Thyroid gland (tissue), 4 donors: ENCODE measurements around the gene C7orf57. TPM values are rescaled to one million over a fixed set of nuclear protein-coding genes. Genes with fewer than 3 reads are reported as not detected.

Source experiments
- DNase-seq, 2 donors: peaks; one replicate each; pipeline ENCODE4 v3.0.0-alpha.2; 2019
- H3K27ac ChIP-seq, 3 donors: fragments of 200-600 bp; sonication (generic); 1 replicate in 2 of 3; 2 replicates in 1 of 3; pipeline ENCODE4 v1.5.1; 2016 to 2019; ENCODE audit warnings: mild to moderate bottlenecking in 1 of 3, moderate library complexity in 1 of 3
- H3K27me3 ChIP-seq: fragments of 200-600 bp; sonication (generic); one replicate; pipeline ENCODE4 v1.5.1; 2019
- H3K36me3 ChIP-seq, 2 donors: fragments of 200-600 bp; sonication (generic); one replicate each; pipeline ENCODE4 v1.5.1; 2016 to 2019
- H3K4me1 ChIP-seq, 2 donors: fragments of 200-600 bp; sonication (generic); one replicate each; pipeline ENCODE4 v1.5.1; 2017 to 2019
- H3K4me3 ChIP-seq, 3 donors: fragments of 200-600 bp; sonication (generic); replicated peaks in 1 of 3; 1 replicate in 2 of 3; 2 replicates in 1 of 3; pipeline ENCODE4 v1.5.1; 2016; ENCODE audit warnings: mild to moderate bottlenecking in 1 of 3
- H3K9me3 ChIP-seq: fragments of 200-600 bp; sonication (generic); one replicate; pipeline ENCODE4 v1.5.1; 2017
- CTCF ChIP-seq, 6 experiments: fragments of 200-600 bp in 3 of 6; fragments of 450-650 bp in 3 of 6; sonication (generic) in 3 of 6; IDR thresholded peaks; one replicate each; pipeline ENCODE4 v1.5.1; 2016 to 2019; ENCODE audit warnings: antibody characterized with exemption in 6 of 6, mild to moderate bottlenecking in 2 of 6, inconsistent platforms in 1 of 6, moderate library complexity in 1 of 6
- POLR2A ChIP-seq, 2 donors: fragments of 450-650 bp; IDR thresholded peaks; one replicate each; pipeline ENCODE4 v1.6.1; 2017; ENCODE audit warnings: antibody characterized with exemption in 2 of 2, mild to moderate bottlenecking in 2 of 2, moderate library complexity in 1 of 2
- WGBS, 2 donors: methylation state at CpG; one replicate each; pipeline ENCODE4 v1.1.5; 2017; 5-methylcytosine and 5-hydroxymethylcytosine counted together
- intact Hi-C: fragments of 100-400 bp; cut with DNase I; formaldehyde crosslinking; loops from one replicate; pipeline ENCODE4 v1.15.1; 2023
- total RNA-seq, 4 donors: library from RNA; depleted of rRNA; stranded (reverse); fragments of >200 nt; gene quantifications; one replicate each; pipeline ENCODE4 v1.2.3, GENCODE V29; 2016

Gene C7orf57
- total RNA-seq, 4 donors from 2014 or later = not detected

- Histone ChIP-seq H3K9me3 (no peaks in the 10 kb centered on the region), H3K4me1 (peaks cover 0 to 31% of the 10 kb centered on the region in 2 donors), H3K27ac (no peak overlapping the region), H3K4me3 (no peak overlapping the region), H3K27me3 (no peaks in the 10 kb centered on the region), H3K36me3 (peaks cover 21 to 29% of the 10 kb centered on the region in 2 donors)
- WGBS, 2 donors = 77 to 90% methylated on average over 9 to 10 of the region's 10 CpGs
- intact Hi-C loops = no loop called here
- TF ChIP-seq POLR2A (IDR thresholded peaks at IDR 0.05) = no peak
- no peak for TF ChIP-seq CTCF (IDR thresholded peaks at IDR 0.05)
- DNase-seq = no peak
Observed at GRCh38 chr7:48091506-48092433, 56.4 kb downstream of the C7orf57 start.

GRCh38 chr7:48094861-48095293, 59.5 kb downstream of the C7orf57 start:
- H3K27ac ChIP-seq = no peak overlapping the region
- H3K4me1 ChIP-seq = peaks cover 0 to 15% of the 10 kb centered on the region in 2 donors
- no peaks in the 10 kb centered on the region for H3K9me3 ChIP-seq
- DNase-seq = no peak
- intact Hi-C loops = no loop called here
- no peak overlapping the region for H3K4me3 ChIP-seq
- WGBS, 2 donors = 88 to 97% methylated on average over 3 of the region's 3 CpGs
- H3K36me3 ChIP-seq = peaks cover 21 to 41% of the 10 kb centered on the region in 2 donors
- TF ChIP-seq CTCF (IDR thresholded peaks at IDR 0.05) = no peak
- TF ChIP-seq POLR2A (IDR thresholded peaks at IDR 0.05) = no peak
- no peaks in the 10 kb centered on the region for H3K27me3 ChIP-seq

- no peak for TF ChIP-seq CTCF (IDR thresholded peaks at IDR 0.05)
- TF ChIP-seq POLR2A (IDR thresholded peaks at IDR 0.05) = no peak
- no peak for DNase-seq
- Histone ChIP-seq H3K4me3 (no peak overlapping the region), H3K36me3 (peaks cover 22 to 42% of the 10 kb centered on the region in 2 donors), H3K9me3 (no peaks in the 10 kb centered on the region), H3K4me1 (peaks cover 0 to 8% of the 10 kb centered on the region in 2 donors), H3K27me3 (no peaks in the 10 kb centered on the region), H3K27ac (peak overlapping the region in 2 of 3 donors; percentile 5 to 30)
- WGBS, 2 donors = 76 to 87% methylated on average over 2 of the region's 2 CpGs
- intact Hi-C loops = no loop called here
Observed at GRCh38 chr7:48096273-48096672, 60.9 kb downstream of the C7orf57 start.

GRCh38 chr7:48097521-48098231, 62.3 kb downstream of the C7orf57 start:
- Histone ChIP-seq H3K27ac (peak overlapping the region in 2 of 3 donors; percentile 6 to 27), H3K9me3 (no peaks in the 10 kb centered on the region), H3K4me3 (no peak overlapping the region), H3K36me3 (peaks cover 33 to 48% of the 10 kb centered on the region in 2 donors), H3K4me1 (peaks cover 0 to 3% of the 10 kb centered on the region in 2 donors), H3K27me3 (no peaks in the 10 kb centered on the region)
- WGBS, 2 donors = 65 to 77% methylated on average over 6 of the region's 6 CpGs
- intact Hi-C loops = no loop called here
- DNase-seq = no peak
- TF ChIP-seq CTCF (IDR thresholded peaks at IDR 0.05) = no peak
- no peak for TF ChIP-seq POLR2A (IDR thresholded peaks at IDR 0.05)
